ENCODE measurements around the gene POC1B. TPM values are rescaled to one million over a fixed set of nuclear protein-coding genes. Genes with fewer than 3 reads are reported as not detected.

POC1B gene
- total RNA-seq, 1 donor from 2014 or later, result 24.8 TPM

DNA sequence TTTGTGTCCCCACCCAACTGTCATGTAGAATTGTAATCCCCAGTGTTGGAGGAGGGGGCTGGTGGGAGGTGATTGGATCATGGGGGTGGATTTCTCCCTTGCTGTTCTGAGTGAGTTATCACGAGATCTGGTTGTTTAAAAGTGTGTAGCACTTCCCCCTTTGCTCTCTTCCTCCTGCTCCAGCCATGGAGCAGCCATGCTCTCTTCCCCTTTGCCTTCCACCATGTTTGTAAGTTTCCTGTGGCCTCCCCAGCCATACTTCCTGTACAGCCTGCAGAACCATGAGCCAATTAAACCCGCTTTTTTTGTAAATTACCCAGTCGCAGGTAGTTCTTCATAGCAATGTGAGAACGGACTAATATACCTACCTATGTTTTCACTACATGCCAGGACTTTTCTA is 2.6 kb upstream of the POC1B start:
- peaks cover 13% of the 10 kb centered on the region for H3K36me3 Mint-ChIP-seq (ENCODE audit: low read depth)
- H3K9me3 Mint-ChIP-seq, result no peaks in the 10 kb centered on the region
- no peak overlapping the region for H3K4me3 Mint-ChIP-seq (ENCODE audit: low read depth)
- no peak overlapping the region for H3K27ac Mint-ChIP-seq
- no peaks in the 10 kb centered on the region for H3K27me3 Mint-ChIP-seq (ENCODE audit: low read depth)
- H3K4me1 Mint-ChIP-seq (ENCODE audit: low read depth), result peaks cover 39% of the 10 kb centered on the region
- DNase-seq (ENCODE audit: low spot score), result no peak
- intact Hi-C loops (cut with micrococcal nuclease), result no loop called here

DNA sequence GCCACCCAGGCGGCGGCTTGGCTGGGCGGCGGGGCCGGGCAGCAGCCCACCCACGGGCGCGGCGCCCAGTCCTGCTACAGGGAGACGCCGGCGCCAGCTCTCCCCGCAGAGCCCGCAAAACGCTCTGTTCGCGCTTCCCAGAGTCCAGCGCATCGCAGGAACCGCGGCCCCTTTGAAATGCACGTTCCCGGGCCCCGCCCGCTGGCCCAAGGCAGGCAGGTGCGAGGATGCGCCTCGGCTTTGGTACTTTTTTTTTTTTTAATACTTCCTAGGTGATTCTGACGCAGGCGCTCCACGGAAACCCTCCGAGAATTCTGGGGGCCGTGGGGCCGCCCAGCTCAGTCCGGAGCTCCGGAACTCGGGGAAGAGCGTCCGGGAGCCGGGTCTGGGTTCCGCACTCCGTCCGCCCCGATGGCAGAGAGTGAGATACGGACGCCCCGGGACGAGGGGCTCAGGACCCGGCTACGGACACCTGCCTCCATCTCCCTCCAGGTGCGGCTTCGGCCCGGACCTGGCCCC is 483 bp downstream of the POC1B start:
- intact Hi-C loops (cut with micrococcal nuclease), result loop anchor here (1.0 to 2.0 kb wide), 2 partner anchors 363 to 1383 kb away; partner anchors contain the start of genes CEP290 and TMTC3
- H3K27me3 Mint-ChIP-seq (ENCODE audit: low read depth), result no peaks in the 10 kb centered on the region
- peaks cover 35% of the 10 kb centered on the region for H3K36me3 Mint-ChIP-seq (ENCODE audit: low read depth)
- DNase-seq (ENCODE audit: low spot score), result peak; percentile 40
- peak overlapping the region; percentile 99 for H3K4me3 Mint-ChIP-seq (ENCODE audit: low read depth)
- H3K27ac Mint-ChIP-seq, result peak overlapping the region; percentile 99
- peaks cover 53% of the 10 kb centered on the region for H3K4me1 Mint-ChIP-seq (ENCODE audit: low read depth)
- H3K9me3 Mint-ChIP-seq, result no peaks in the 10 kb centered on the region

DNA sequence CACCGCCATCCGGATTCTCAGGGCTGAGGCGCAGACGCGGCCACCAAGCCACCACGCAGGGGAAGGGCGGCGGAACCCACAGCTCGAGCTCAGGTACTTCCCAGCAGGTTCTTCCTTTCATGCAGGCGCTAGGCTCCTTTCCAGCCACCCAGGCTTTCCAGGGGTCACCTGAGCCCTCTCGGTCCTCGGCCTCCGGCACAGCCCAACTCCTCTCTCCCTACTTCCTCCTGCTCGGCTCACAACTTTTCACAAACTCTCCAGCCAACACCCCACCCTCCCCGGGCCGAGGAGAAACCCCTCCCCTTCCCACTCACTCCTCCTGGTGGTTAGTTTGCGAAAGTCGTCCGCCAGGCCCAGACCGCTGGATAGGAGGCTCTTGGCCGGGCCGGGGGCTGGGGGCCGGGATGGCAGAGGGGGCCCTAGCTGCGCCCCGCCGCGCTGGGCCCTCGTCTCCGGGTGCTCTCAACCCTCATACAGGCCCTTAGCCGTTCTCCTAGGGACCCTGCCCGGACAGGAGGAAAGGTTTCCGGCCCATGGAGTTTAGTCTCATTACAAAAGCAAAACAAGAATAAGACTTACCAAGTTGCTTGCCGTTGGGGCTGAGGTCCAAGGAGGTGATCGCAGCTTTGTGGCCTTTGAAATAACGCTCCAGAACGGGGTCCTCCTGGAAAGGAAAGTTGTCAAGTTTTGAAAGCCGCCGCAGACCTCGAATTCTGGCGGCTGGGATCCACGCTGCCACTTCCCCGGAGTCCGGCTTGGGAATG is 1.1 kb downstream of the POC1B start, which contains the start of gene GALNT4:
GALNT4 (minus strand) TSS at position 256 of the 764 bp plus-strand sequence; CDS start at position 9, 247 bp downstream.
- H3K27me3 Mint-ChIP-seq (ENCODE audit: low read depth), result no peaks in the 10 kb centered on the region
- H3K27ac Mint-ChIP-seq, result peak within 1 kb of the TSS; percentile 99
- peak; percentile 75 for DNase-seq (ENCODE audit: low spot score)
- H3K4me3 Mint-ChIP-seq (ENCODE audit: low read depth), result peak within 1 kb of the TSS; percentile 99
- H3K9me3 Mint-ChIP-seq, result no peaks in the 10 kb centered on the region
- intact Hi-C loops (cut with micrococcal nuclease), result loop anchor here (1.0 to 5.0 kb wide), 5 partner anchors 53 to 1382 kb away; partner anchors contain the start of genes CEP290 and TMTC3
- peaks cover 51% of the 10 kb centered on the region for H3K4me1 Mint-ChIP-seq (ENCODE audit: low read depth)
- peaks cover 35% of the 10 kb centered on the region for H3K36me3 Mint-ChIP-seq (ENCODE audit: low read depth)

DNA sequence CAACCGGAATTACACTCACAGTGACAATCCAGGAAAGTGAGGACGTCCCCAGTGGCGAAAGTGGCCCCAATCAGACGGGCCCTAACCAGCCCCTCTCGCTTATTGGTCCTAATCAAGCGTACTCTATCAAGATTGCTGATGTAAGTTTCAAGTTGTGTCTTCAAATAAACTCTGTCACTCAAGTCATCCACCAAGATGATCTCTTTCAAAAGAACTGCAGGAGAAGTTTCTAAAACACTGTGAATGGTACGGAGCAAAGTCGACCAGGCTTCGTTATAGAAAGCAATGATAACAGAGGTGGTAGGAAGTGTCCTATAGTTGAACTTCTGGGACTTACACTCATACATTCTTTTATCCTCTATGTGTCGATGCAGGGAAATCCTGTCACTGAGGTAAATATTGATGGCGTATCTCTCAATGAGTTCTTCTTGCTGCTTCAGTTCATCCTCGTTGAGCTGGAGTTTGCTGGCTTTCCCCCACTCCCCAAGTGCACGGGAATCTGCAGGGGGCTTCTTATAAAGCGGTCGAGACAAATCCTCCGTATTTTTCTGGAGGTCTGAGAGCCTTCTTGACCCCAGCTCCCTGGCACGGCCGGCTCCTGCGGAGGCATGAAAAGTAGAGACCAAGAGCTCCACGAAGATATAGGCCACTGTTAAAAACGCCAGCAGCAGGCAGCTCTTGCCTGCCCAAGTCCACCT is 1.9 kb downstream of the POC1B start:
- Mint-ChIP-seq H3K4me1 (ENCODE audit: low read depth) (peaks cover 48% of the 10 kb centered on the region), H3K27ac (peak overlapping the region; percentile 74), H3K4me3 (ENCODE audit: low read depth) (peak overlapping the region; percentile 84), H3K36me3 (ENCODE audit: low read depth) (peaks cover 35% of the 10 kb centered on the region), H3K27me3 (ENCODE audit: low read depth) (no peaks in the 10 kb centered on the region), H3K9me3 (no peaks in the 10 kb centered on the region)
- no peak for DNase-seq (ENCODE audit: low spot score)
- intact Hi-C loops (cut with micrococcal nuclease), result loop anchor here (1.0 to 5.0 kb wide), 4 partner anchors 53 to 507 kb away; no protein-coding TSS in a partner anchor

DNA sequence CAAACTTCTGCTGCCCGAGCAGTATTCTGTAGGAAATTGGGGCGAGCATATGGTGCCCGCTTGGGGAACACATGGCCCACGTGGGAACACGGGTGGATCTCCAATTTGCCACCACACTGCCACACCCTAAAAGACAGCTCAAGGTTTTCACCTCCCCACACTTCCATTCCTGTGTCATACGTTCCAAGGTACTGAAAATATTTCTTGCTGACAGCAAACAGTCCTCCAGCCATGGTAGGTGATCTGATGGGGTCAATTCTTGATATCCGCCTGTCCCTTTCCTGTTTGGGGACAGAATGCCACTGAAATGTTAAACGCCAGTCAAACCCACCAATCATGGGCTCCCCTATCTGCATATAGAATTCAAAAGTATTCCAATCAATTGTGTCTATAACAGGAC is 2.5 kb downstream of the POC1B start:
- Mint-ChIP-seq H3K4me3 (ENCODE audit: low read depth) (peak overlapping the region; percentile 84), H3K9me3 (no peaks in the 10 kb centered on the region), H3K36me3 (ENCODE audit: low read depth) (peaks cover 38% of the 10 kb centered on the region), H3K4me1 (ENCODE audit: low read depth) (peaks cover 50% of the 10 kb centered on the region), H3K27ac (peak overlapping the region; percentile 74), H3K27me3 (ENCODE audit: low read depth) (no peaks in the 10 kb centered on the region)
- no peak for DNase-seq (ENCODE audit: low spot score)
- intact Hi-C loops (cut with micrococcal nuclease), result loop anchor here (5.0 kb wide), 1 partner anchor 281 kb away; no protein-coding TSS in a partner anchor

DNA sequence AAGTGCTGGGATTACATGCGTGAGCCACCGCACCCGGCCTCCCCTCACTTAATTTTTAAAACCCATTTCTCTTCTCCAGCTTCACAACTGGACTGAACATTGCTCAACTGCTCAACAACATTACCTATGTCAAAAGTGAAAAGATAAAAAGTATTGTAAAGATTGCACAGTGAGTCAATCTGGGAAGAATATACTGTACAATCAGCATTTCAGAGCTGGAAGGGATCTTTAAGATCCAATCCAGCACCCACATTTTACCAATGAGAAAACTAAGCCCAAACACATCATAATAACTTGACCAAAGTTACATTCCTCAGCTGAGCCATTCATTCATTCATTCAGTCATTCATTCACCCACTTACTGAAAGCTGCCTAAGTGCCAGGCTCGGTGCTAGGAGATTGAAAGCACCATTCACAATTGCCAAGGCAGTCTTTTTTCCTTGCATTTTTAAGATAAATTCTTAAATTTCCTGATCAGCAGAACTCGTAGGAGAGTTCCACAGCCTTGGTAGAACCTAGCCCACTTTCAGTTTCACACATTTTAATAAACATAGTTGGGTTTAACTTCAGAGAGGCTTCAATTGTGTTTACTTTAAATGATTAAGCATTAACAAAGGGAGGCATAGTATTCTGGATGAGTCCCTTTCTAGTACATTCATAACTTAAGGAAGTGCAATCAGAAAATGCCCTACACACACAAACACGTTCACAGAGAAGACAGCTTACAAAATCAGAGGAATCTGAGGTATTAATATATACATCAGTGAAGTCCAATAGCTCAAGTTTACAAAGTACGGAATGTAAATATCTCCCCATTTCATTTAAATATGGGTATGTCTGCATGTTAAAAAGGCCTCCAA is 4.3 kb downstream of the POC1B start:
- H3K27me3 Mint-ChIP-seq (ENCODE audit: low read depth), result no peaks in the 10 kb centered on the region
- no peak for DNase-seq (ENCODE audit: low spot score)
- no peaks in the 10 kb centered on the region for H3K9me3 Mint-ChIP-seq
- peaks cover 38% of the 10 kb centered on the region for H3K36me3 Mint-ChIP-seq (ENCODE audit: low read depth)
- H3K27ac Mint-ChIP-seq, result peak overlapping the region; percentile 18
- peak overlapping the region; percentile 59 for H3K4me3 Mint-ChIP-seq (ENCODE audit: low read depth)
- peaks cover 42% of the 10 kb centered on the region for H3K4me1 Mint-ChIP-seq (ENCODE audit: low read depth)
- intact Hi-C loops (cut with micrococcal nuclease), result loop anchor here (5.0 kb wide), 1 partner anchor 279 kb away; no protein-coding TSS in a partner anchor

DNA sequence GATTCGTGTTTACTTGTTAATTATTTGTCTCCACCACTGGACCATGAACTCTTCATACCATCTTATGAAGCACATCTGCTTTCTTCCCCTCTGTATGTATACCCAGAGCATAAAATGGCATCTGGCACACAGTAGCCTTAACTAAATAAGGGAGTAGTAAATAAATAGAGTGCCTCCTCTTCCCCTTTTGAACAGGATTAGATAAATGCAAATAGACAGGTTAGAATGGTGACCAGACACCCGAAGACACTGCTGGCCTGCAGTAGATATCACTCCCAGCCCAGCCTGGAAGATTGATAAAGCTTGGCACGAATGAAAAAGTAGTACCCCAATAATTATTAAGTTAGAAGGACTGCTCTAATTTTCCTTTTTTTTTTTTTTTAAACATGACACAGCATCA is 8.1 kb downstream of the POC1B start:
- Mint-ChIP-seq H3K27me3 (ENCODE audit: low read depth) (no peaks in the 10 kb centered on the region), H3K4me3 (ENCODE audit: low read depth) (no peak overlapping the region), H3K27ac (no peak overlapping the region), H3K4me1 (ENCODE audit: low read depth) (peaks cover 22% of the 10 kb centered on the region), H3K36me3 (ENCODE audit: low read depth) (peaks cover 18% of the 10 kb centered on the region), H3K9me3 (no peaks in the 10 kb centered on the region)
- no peak for DNase-seq (ENCODE audit: low spot score)
- intact Hi-C loops (cut with micrococcal nuclease), result no loop called here

DNA sequence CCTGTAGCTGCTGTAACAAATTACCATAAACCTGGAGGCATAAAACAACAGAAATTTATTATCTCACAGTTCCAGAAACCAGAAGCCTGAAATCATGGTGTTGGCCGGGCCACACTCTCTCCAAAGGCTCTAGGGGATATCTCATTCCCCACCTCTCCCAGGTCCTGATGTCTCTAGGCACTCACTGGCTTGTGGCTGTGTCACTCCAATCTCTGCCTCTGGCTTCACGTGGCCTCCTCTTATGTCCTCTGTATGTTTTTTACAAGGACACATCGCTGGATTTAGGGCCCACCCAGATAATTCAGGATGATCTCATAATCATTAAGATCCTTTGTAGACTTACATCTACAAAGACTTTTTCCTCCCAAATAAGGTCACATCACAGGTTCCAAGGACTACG is 9.2 kb downstream of the POC1B start:
- Mint-ChIP-seq H3K9me3 (no peaks in the 10 kb centered on the region), H3K36me3 (ENCODE audit: low read depth) (peaks cover 12% of the 10 kb centered on the region), H3K27me3 (ENCODE audit: low read depth) (no peaks in the 10 kb centered on the region), H3K27ac (no peak overlapping the region), H3K4me1 (ENCODE audit: low read depth) (peaks cover 15% of the 10 kb centered on the region), H3K4me3 (ENCODE audit: low read depth) (no peak overlapping the region)
- intact Hi-C loops (cut with micrococcal nuclease), result no loop called here
- no peak for DNase-seq (ENCODE audit: low spot score)

DNA sequence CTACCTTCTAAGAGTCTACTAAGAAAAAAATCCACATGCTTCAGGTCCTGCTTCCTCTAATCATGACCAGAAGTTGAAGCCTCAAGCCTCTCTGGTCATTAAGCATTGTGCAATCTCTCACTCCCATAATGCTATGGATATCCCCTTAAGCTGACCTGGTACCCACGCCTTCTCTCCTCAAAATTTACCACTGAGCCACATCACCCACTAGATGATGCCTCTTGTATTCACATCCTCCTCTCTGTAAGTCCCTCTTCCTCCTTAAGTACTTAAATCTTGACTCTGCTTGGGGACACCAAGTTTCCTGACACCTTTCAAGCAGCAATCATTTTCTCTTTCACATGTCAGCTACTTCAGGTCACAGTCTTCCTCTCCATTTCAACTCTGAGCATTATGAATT is 11.1 kb downstream of the POC1B start:
- intact Hi-C loops (cut with micrococcal nuclease), result no loop called here
- no peak overlapping the region for H3K27ac Mint-ChIP-seq
- peaks cover 6% of the 10 kb centered on the region for H3K36me3 Mint-ChIP-seq (ENCODE audit: low read depth)
- no peaks in the 10 kb centered on the region for H3K9me3 Mint-ChIP-seq
- DNase-seq (ENCODE audit: low spot score), result no peak
- peaks cover 10% of the 10 kb centered on the region for H3K4me1 Mint-ChIP-seq (ENCODE audit: low read depth)
- H3K4me3 Mint-ChIP-seq (ENCODE audit: low read depth), result no peak overlapping the region
- H3K27me3 Mint-ChIP-seq (ENCODE audit: low read depth), result no peaks in the 10 kb centered on the region

DNA sequence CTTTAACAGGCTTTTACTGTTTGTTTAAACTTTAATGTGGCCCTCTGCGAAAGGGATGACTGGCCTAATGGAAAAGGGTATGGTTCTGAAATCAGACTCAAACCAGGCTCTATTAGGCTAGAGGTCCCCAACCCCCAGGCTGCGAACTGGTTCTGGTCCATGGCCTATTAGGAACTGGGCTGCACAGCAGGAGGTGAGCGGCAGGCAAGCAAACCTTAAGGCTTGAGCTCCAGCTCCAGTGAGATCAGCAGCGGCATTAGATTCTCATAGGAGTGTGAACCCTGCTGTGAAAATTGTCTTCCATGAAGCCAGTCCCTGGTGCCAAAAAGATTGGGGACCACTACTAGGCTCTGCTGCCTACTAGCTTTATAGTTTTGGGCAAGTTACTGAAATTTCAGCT is 12.3 kb downstream of the POC1B start:
- intact Hi-C loops (cut with micrococcal nuclease), result no loop called here
- Mint-ChIP-seq H3K27me3 (ENCODE audit: low read depth) (no peaks in the 10 kb centered on the region), H3K4me3 (ENCODE audit: low read depth) (no peak overlapping the region), H3K36me3 (ENCODE audit: low read depth) (peaks cover 8% of the 10 kb centered on the region), H3K9me3 (no peaks in the 10 kb centered on the region), H3K4me1 (ENCODE audit: low read depth) (peaks cover 4% of the 10 kb centered on the region), H3K27ac (no peak overlapping the region)
- no peak for DNase-seq (ENCODE audit: low spot score)

DNA sequence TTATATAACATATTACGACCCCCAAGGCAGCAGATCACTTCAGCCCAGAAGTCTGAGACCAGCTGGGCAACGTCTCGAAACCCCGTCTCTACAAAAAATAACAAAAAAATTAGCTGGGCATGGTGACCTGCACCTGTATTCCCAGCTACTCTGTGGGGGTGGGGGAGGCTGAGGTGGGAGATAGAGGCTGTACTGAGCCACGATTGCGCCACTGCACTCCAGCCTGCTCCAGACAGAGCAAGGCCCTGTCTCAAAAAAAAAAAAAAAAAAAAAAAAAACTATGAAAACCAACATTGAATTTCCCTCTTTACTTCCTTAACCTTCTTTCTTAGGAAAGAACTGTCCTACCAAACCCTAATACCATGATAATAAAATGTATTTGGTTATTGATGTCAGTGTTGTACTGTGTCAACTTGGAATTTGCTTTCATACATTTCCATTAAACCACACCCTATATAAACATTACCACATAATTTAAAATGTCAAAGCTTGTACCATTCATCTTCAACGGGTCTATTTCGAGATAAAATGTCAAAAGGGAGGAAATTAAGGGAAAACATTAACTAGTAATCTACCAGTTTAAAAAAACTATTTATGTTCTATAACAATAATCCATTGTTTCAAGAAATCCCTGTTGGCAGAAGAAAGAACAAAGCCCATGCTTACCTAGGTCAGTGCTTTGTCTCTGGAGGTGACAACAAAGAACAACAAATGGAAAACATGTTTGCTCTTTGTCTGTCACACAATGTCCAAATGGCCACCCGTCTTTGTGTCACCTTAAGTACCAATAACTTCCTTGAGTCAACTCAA is 18.6 kb downstream of the POC1B start:
- Mint-ChIP-seq H3K27ac (no peak overlapping the region), H3K9me3 (no peaks in the 10 kb centered on the region), H3K36me3 (ENCODE audit: low read depth) (peaks cover 17% of the 10 kb centered on the region), H3K4me3 (ENCODE audit: low read depth) (no peak overlapping the region), H3K27me3 (ENCODE audit: low read depth) (no peaks in the 10 kb centered on the region), H3K4me1 (ENCODE audit: low read depth) (peaks cover 12% of the 10 kb centered on the region)
- no peak for DNase-seq (ENCODE audit: low spot score)
- intact Hi-C loops (cut with micrococcal nuclease), result no loop called here

All from activated T-helper 2 cell treated with anti-CD3 and anti-CD28 coated beads, Interferon-gamma antibody, Interleukin-2, Interleukin-4, amounts not matched to agents 10 μg/mL and 5 μg/mL and 100 μg/mL, durations not matched to agents 14 hours and 24 hours and 36 hours (primary cell).